Neural progenitor cell (in vitro differentiated cells): ENCODE results near the gene HSD17B4.

Source experiments
- CTCF ChIP-seq: fragments of 200-600 bp; sonication (generic); IDR thresholded peaks from 2 replicates; pipeline ENCODE4 v1.5.1; 2017; ENCODE audit warnings: antibody characterized with exemption, mild to moderate bottlenecking
- EZH2 ChIP-seq: fragments of 200-600 bp; sonication (generic); IDR thresholded peaks from 2 replicates; pipeline ENCODE4 v1.6.1; 2017; ENCODE audit warnings: antibody characterized with exemption, mild to moderate bottlenecking, moderate library complexity
- EZH2phosphoT487 ChIP-seq: fragments of 200-600 bp; sonication (generic); IDR thresholded peaks from 2 replicates; pipeline ENCODE4 v1.6.1; 2017; ENCODE audit warnings: antibody characterized with exemption

- TF ChIP-seq CTCF: no peak
- TF ChIP-seq EZH2phosphoT487: no peak
- TF ChIP-seq EZH2: no peak
Measured at GRCh38 chr5:119541716-119542115, 89.4 kb downstream of the HSD17B4 start.
